NCI-H524 (cell line): ENCODE measurements around the gene RASGRP3.
A peak's percentile ranks its signal among the peaks of the same experiment; 100 is the strongest.
"Not testable (repeated sequence)": the region's sequence is repeated elsewhere in the genome, so short reads cannot be mapped to it uniquely, and the experiment has no call there.

Experiments used
- DNase-seq, 2 experiments: peaks; one replicate each; lab custom pipeline; 2025; lab: John Stamatoyannopoulos, UW

The RASGRP3 gene

DNA sequence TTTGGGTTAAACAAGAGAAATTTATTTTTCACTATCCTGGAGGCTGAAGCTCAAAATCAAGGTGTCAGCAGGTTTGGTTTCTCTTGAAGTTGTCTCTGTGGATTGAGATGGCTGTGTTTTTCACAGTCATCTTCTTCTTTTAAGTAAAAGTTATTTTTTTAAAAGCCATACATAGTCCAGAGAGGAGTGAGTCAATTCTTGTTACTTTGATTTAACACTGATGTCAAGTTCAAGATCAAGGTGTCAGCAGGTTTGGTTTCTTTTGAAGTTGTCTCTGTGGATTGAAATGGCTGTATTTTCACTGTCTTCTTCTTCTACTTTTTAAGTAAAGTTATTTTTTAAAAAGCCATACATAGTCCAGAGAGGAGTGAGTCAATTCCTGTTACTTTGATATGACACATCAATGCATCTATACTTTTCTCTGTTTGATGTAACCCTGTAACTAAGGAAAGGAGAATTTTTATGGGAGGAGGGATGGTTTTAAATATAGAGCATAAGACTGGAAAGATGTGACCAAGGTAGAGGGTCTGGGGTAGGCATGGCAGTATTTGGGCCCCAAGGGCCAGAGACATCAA lies 22.5 kb upstream of the RASGRP3 start:
- no peak for DNase-seq

DNA sequence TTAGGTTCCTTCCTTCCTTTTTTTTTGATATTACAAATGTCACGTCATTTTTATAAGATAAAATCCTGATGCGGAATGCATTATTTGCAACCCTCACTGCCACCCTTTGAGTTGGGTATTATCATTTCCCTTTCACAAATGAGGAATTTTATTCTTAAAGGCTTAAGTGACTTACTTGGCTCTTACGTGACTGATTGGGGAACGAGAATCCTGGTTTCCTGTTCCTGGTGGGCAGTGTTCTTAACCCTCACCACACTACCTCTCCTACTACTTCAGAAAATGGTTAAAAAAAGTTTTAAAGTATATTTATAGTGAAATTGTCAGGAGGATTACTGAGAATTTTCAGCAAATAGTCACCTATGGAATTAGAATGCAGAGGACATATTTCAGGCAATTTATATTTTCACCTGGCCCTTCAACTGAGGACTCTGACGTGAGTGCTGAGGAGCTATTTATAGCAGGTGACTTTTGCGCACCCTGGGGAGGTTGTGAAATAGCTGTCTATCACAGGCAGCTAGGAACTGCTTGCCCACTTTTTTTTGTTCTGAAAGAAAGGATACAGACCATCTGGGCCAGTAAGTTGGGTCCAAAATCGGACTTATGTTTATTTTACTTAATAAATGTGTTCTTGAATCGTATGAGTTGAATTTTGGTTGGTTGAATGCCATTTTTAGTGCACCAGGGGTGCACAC lies 18.7 kb upstream of the RASGRP3 start:
- DNase-seq = no peak

DNA sequence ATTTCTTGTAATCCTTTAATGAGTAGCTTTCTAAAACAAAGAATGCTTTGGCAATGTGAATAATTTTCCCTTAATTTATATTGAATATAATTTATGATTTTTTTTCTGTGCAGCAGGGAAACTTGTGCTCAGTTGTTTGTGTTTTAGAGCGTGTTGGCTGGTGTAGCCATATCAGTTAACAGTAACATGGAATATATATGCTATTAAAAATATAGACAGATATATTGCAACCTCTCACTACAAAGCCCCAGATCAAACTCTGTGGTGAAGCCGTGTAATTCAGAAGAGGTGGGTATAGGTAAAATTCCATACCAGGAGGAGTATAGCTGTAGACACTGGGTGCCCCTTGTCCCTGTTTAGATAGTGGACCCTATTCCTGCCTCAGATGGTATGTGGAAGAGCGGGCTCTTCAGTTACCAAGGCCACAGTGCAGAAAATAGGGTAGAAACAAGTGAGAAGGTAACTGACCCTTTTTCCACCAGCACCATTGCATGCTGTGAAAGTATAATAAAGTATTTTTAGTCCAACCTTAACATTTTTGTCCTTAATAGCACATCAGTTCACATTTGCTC lies 18.1 kb upstream of the RASGRP3 start:
- DNase-seq = no peak

DNA sequence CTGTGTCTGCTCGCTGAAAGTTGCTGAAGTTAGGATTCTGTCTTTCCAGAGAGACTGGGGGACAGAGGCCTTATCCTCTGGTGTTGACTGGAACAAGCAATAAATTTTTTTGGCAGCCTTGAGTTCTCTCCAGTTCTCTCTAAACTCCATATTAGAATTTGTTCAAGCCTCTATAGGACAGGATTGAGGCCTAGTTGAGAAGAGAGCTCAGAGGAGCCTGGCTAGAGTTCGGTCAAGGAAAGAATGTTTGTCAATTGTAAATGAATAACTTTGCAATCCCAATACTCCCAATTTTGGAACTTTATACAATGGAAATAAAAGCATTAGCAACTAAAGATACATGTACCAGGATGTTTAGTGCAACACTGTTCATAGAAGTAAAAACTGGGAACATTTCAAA lies 16.7 kb upstream of the RASGRP3 start:
- DNase-seq = no peak

DNA sequence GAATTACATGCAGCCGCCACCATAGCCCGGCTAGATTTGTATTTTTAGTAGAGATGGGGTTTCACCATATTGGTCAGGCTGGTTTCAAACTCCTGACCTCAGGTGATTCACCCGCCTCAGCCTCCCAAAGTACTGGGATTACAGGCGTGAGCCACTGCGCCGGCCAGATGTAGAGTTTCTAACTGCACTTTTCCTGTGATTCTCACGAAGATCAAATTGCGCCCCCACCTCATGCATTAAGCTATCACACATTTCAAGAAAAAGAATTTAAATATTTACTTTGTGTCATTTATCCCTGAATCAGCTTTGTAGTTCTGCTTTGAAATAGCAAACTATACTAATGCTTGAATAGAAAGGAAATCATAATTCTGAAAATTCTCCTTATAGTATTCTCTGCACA lies 13.9 kb upstream of the RASGRP3 start:
- DNase-seq = not testable (repeated sequence)

DNA sequence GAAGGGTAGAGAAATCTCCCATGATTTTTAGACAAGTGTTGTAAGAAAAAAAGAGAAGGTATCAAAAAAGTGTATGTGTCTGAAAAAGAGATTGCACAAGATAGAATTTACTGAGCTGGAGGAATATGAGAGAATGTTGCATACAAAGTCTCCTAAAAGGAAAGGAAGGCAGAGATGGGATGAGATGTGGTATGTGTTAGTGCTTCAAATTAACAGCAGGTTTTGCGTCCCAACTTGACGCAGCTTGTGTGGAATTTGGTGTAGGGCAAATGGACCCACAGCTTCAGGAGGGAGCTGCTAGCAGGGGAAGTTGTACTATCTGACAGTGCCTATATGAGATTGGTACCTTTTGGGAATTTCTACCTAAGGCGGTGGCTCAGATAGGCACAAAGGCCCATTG lies 9.0 kb upstream of the RASGRP3 start:
- no peak for DNase-seq

DNA sequence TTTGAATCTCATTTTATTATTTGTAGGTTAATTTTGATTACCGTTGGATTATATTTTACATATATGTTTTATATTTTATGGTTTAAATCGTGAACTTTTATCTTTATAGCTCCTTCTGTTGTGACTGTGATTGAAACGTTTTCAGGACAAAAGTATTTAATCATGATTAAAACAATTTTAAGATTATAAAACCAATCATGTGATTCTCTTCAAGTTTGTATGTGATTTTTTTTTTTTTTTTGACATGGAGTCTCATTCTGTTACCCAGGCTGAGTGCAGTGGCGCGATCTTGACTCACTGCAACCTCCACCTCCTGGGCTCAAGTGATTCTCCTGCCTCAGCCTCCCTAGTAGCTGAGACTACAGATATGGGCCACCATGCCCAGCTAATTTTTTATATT lies 7.2 kb upstream of the RASGRP3 start:
- no peak for DNase-seq

DNA sequence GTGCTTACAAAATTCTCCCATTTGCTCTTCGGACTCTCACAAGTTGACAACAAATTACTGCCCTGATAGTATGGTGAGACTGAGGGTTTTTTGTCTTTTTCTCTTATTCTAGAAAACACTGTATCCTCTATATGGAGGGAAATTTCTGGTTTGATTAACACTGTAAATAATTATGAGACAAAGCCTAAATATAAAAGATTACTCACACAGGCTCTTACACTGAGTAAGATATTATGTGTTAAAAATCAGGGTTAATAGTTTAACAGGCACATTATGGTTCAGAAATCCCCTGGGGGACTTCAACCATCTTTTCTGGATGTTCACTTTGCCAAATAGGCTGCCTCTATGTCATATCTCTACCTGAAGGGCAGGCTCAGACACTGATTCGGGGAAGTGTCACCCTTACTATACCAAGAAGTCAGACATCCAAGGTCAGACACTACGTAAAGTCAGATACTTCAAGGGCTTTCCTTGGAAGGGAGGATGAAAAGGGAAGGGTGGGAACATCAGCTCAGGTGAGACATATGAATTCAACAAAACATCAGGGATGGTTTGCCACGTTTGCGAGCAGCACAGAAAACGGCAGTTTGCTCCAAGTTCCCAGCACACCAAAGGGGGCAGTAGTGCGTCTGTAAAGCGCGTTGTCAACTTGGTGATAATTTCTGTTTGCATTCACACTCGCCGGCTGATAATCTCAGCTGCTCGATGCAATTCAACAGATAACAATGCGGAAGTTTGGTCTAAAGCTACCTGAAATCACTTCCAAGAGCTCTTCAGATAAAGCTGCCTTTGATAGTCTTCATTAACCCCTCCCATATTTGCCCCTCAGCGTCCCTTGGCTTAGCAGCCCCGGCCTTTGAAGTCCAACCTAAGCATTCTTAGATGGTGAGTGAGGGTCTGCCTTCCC lies 972 bp upstream of the RASGRP3 start:
- DNase-seq = peak; percentile 74

DNA sequence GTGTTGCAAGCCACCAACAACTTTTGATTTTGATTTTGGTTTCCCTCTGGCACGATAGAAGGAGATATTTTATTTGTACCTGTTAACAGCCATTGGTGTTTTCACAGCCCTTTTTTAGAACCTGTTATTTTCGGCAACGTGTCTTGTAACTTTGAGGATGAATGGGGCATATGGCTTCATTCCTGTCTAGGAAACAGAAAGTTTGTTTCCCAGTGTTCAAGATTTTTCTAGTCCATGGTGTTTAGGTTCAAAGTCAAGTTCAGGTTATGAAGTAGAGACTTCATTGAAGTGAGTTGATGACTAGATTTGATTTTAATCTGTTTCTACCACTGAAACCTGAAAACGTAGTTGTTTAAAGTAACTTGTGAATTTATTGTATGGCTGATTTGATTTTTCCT lies 343 bp downstream of the RASGRP3 start:
- no peak for DNase-seq

DNA sequence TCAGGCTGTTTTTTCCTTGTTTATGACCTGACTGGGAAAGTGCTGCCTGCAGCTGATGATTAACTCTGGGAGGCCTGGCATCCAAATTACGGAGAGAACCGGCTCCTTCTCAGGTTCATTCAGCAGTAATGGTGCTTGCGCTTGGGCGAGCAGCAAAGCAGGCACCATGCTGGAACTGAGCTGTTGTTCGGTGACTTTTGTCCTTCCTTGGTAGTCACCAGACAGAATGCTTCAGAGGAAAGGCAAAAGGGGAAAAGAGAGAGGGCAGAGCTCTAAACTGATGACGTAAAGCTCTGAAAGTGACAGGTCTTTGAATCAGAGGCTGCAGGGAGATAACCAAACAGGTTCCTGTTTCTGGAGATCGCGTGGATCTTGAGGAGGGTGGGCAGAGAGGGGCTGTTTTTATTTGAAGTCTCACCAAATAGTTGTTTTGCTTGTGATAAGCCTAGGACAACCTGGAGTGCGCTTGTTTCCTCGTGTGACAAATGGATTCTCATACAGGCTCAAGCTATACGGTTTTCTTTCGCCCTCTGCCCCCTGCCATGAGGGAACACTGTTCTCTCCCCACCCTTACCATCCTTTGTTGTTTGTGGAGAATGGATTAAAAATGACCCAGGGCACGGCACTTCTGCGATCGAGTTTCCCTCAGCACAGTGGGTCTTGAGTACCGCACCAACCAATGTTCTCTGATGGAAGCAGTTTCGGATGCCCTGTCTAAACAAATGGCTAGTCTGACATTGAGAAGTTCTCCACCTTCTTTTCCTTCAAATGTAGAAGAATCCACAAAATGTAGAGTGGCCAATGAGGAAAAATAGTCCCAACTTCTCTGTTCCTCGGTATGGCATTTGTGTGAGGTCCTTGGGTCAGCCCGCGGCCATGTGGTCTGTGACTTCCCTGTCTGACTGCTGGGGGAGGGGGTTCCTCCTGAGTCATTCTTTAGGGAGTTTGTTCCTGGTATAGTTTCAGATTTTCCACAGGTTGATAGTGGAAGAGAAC lies 1.3 kb downstream of the RASGRP3 start:
- no peak for DNase-seq

DNA sequence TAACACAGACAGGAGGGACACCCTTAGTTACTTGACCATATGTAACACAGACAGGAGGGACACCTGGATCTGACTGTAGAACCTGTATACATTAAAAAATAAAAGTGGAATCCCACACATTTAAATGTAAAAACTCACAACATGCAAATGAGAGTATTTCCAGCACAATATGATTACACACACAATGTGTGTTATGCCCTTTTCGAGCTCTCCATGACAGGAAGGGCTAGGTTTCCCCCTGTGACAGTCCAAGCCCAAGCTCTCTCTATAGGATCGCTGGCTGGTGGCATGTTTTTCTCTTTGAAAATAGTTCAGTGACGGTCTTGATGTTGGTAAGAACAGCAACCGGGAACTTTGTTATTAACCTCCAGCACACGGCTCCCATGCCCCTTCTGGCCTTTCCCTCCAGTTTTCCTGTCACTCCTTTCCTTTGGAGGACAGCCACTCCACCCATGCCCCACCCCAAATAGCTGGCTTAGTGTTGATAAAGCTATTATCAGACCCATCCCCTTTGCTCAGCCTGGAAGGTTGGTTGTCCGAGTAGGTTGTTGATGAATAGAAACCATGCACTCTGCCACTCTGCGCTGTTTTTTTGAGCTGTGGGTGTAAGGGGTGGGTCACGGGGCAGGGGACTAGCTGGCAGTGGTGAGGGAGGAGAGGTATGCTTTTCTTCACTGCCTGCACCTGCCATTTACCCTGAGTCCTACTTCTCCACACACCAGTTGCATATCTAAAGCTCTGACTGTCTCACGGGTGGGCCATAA lies 2.7 kb downstream of the RASGRP3 start:
- no peak for DNase-seq

DNA sequence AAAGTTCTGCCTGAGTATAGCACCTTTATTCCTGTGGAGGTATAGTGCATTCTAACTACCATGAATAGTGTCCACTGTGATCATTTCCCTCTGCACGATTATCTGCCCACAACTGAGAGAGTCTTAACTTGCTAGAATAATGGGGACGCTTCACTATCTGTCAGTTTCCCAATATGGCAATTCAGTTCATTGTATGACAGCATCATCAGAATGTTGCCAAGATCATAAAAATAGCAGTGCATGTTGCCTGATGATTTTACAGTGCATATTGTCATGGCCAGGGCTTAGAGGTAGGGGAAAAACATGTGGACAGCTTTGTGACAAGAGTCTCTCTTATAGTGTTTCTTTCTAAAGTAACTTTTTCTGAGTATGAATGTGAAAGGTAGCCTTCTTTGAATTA lies 6.1 kb downstream of the RASGRP3 start:
- no peak for DNase-seq

DNA sequence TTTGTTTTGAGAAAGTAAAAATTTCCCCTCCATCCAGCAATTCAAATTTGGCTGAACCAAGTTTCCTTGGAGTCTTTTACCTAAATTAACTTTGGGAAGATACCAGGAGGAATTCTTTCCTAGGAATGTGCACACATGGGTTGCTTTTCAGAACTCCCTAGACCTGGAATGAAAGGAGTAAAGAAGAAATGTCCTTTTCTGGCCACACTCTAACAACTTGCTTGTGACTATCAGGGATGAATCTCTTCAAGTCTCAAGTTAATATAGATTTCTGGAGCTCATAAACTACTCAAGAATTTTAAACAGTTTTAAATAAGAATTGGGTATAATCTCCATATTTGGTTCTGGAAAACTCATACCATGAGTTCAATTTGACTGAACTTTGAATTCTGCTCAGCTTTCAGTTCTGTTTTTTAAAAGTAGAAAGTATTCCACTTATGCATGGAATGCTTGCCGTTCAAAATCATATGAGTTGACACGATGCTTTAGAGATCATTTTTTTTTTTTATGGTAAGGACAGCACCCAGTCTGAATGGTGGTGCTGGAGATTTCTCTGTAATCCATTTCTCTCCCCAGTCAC lies 7.7 kb downstream of the RASGRP3 start:
- no peak for DNase-seq

DNA sequence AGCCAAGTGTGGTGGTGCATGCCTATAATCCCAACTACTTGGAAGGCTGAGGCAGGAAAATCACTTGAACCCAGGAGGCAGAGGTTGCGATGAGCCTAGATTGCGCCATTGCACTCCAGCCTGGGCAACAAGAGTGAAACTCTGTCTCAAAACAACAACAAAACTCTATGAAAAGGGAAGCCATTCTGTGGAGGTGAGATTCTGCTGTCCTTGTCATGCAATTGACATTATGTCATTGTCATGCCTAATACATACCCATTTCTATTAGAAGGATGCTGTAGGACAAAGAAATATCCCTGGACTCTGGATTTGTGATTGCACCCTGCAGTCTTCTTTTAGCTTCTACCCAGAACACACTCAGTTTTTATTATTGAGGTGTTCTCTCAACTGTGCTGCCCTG lies 8.6 kb downstream of the RASGRP3 start:
- DNase-seq = no peak

DNA sequence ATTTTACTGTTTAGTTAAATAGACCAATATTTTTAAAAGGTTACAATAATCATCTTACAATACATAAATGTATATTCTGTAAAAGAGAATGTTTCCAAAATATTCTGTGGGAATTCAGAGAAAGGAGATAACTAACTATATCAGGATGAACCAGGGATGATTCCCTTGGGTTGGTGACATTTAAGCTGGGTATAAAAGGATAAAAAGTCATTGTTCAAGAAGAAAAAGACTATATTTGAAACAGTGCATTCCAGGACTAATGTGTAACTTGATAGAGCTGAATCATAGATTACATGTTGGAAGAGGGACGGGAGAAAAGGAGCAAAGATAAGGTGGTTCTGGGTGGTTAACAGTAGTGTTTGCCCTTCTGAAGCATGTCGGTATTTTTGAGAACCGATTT lies 10.1 kb downstream of the RASGRP3 start:
- no peak for DNase-seq

DNA sequence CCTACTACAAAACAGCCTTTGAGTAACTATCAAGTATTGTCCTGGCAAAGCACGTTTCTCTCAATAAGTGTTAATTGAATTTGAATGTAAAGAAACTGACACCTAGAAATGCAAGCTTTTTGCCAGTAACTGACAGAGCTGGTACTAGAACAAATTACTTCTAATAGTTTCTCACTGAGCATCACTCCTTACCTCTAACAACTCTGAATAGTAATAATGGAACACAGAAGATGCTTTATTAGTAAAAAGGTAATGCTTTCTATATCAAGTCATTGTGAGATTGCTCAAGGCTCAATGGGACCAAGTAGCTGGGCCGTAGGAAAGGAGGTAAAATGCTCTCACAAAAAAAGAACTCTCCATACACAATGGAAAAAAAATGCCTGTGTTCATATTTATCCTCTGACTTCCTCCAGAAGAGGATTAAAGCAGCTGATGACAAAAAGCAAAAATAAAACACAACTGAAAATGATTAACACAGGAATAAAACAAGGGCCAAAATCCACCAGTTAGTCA lies 11.8 kb downstream of the RASGRP3 start:
- no peak for DNase-seq

DNA sequence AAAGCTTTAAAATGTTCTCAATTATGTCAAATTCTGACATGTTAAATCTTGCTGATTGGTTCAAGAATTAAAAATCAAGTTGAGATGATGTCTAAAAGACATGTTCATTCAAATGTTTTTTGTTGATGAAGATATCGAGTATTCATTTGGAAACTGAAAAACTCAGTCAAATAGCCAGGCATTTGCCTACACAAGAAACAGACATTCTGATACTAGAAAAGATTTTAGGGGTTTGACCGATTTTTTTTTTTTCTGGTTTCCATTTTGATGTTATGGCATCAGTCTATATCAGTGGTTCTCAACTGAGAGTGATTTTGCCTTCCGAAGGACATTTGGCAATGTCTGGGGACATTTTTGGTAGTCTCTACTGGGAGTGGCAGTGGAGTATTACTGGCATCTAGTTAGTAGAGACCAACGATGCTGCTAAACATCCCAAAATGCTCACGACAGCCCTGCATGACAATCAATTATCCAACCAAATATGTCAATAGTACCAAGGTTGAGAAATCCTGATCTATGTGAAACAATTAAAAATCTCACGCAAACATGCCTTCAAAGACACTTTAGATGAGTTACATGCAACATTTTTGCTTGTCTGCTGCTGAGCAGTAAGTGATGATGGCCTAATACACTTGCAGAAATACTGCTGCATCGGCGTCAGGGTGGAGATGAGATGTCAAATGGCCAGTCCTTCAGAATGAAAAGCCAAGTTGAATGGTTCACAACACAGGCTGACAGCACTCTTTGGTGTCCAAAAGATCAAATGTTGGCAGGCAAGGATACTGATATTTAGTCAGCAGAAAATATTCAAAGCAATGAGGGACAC lies 12.5 kb downstream of the RASGRP3 start:
- DNase-seq = no peak

DNA sequence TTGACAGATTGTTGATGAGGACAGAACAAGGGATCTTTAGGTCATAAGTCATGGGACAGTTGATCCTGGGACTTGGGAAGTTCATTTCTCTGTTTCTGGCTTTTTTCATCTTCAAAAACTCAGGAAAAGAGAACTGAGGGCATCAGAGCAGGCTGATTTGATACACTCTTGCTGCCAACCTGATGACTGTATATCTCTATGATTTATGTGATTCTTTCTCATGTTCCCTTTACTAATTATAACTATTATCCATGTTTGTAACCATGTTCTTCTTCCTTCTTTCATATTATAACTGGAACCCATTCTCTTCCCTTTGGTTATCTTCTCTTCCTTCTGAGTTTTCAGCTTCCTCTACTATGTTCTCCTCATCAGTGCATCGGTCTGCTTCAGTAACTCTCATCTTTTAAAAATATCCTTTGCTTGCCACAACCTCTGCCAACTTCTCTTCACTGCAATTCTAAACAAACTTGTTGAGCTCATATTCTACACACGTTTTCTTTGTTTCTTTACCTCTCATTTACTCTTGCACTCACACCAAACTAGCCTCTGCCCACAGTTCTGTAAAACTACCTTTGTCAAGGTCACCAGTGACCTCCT lies 13.5 kb downstream of the RASGRP3 start:
- no peak for DNase-seq
